Choroid plexus epithelial cell (primary cell): ENCODE results near the gene MGMT.

Experiments used
- DNase-seq: peaks from one replicate; pipeline ENCODE4 v3.0.0-alpha.2; 2010; ENCODE audit warnings: low read depth
- H3K4me3 ChIP-seq: 2 replicates; pipeline ENCODE4 v1.5.1; 2011; ENCODE audit warnings: low read depth, mild to moderate bottlenecking, control low read depth, low read length, moderate library complexity
- TF ChIP-seq, protein P1 (sequence below): conservative IDR thresholded peaks from 2 replicates; pipeline ENCODE4 v1.5.1; 2011; ENCODE audit warnings: low read depth, mild to moderate bottlenecking, control low read depth, inconsistent platforms, low read length, moderate library complexity

Gene MGMT

DNA sequence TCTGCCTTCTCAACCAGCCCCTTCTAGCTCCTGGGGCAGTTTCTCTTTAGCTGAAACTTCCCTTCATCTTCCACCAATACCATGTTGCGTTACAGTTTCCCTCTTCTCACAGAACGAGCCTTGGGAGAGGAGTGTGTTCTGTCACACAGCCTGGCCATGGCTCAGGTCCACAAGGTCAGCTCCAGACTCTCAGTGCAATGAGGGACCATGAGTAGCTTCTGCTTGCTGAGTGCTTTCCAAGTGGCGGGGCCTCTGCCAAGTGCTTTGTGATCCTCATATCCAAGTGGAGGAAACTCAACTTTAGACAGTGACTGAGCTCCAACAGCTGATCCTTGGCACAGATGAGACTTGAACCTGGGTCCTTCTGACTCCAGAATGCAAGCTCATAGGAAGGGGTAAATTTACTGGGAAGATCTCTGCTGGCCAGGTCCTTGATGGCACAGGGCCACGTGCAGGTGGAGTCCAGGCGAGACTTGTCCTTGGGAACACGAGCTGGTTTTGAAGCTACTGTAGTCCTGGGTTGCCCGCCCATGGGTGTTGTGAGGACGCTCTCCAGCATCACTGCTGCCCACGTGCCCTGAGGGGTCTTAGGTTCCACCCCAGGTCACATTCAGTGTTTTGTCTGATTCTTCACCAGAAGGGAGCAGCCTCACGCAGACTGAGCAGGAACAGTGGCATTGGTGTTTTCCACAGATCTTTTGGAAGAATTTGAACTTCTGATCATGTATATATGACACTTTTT lies 259.0 kb downstream of the MGMT start:
- TF ChIP-seq, protein P1, sequence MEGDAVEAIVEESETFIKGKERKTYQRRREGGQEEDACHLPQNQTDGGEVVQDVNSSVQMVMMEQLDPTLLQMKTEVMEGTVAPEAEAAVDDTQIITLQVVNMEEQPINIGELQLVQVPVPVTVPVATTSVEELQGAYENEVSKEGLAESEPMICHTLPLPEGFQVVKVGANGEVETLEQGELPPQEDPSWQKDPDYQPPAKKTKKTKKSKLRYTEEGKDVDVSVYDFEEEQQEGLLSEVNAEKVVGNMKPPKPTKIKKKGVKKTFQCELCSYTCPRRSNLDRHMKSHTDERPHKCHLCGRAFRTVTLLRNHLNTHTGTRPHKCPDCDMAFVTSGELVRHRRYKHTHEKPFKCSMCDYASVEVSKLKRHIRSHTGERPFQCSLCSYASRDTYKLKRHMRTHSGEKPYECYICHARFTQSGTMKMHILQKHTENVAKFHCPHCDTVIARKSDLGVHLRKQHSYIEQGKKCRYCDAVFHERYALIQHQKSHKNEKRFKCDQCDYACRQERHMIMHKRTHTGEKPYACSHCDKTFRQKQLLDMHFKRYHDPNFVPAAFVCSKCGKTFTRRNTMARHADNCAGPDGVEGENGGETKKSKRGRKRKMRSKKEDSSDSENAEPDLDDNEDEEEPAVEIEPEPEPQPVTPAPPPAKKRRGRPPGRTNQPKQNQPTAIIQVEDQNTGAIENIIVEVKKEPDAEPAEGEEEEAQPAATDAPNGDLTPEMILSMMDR: no peak
- no peak overlapping the region for H3K4me3 ChIP-seq
- no peak for DNase-seq

DNA sequence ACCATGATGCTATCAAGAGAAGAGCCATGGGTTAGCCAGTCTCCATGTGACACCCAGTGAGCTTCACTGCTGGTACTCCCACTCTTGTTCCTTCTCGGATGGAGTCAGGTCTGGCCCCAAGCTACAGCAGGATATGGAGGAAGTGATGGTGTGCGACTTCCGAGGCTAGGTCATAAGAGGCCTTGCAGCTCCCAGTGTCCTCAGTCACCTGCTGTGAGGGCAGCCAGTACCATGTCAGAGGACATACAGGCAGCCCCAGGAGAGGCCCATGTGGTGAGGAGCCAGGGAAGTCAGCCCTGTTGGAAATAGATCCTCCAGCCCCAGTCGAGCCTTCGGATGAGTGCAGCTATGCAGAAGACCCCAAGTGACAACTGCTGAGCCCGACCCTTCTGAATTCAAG lies 260.0 kb downstream of the MGMT start:
- DNase-seq: no peak
- H3K4me3 ChIP-seq: no peak overlapping the region
- TF ChIP-seq, protein P1: no peak

DNA sequence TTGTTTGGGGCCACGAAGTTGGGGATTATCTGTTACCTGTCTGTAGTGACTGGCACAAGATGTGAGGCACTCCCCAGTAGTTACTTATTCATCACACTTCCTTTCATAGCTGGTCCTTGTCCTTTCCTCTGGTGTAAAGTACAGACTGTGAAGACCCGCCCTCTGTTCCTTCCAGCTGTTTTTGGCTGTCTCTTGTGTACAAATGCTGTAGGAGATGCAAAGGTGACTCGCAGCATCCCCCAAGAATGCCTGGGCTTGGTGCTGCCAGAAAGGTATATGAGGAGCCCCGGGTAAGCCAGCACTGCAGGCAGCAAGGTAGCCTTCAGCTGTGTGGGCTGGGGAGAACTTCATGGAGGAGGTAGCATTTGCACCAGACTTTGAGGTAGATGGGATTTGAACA lies 260.5 kb downstream of the MGMT start:
- no peak for DNase-seq
- no peak overlapping the region for H3K4me3 ChIP-seq
- TF ChIP-seq, protein P1: no peak

- no peak overlapping the region for H3K4me3 ChIP-seq
- DNase-seq: no peak
- TF ChIP-seq, protein P1: no peak
Observed at GRCh38 chr10:129728246-129728820, 261.3 kb downstream of the MGMT start.

DNA sequence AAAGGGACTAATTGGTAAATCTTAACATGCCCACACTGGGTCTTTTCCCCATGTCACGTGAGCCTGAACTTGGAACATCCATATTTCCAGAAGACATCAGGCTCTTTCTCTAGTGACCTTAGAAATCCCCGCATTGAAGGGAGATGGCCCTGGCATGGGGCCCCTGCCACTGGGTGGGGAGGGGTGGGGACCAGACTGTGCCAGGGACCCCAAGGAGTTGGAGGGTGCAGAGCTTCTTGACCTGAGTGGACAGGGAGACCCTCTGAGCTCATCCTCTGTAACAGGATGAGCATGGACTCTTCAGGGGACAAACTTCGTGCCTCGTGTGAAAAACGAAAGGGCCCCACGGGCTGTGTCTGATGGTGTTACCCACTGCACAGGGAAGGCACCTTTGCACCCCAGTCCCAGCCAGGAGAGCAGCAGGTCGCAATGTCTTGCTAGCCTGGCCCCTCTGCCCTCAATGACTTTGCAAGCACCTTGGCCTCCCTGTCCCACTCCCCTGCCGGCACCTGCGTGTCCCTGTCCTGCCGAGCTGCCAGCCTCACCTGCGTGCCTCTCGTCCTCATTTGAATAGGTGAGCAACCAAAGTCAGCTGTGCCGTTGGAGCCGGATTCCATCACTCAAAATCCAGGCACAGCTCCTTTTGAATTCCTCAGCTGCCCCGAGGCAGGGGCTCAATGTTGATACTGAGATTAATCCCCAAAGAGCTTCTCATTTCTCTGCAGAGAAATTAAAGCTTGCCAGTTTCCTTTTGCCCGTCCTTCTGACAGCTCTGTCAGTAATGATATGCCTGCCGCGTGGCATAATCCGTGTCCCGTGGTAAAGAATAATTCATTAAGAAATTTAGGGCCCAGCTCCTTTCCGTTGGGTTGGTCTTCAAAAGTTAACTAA lies 262.1 kb downstream of the MGMT start:
- no peak overlapping the region for H3K4me3 ChIP-seq
- no peak for DNase-seq
- TF ChIP-seq, protein P1: no peak

DNA sequence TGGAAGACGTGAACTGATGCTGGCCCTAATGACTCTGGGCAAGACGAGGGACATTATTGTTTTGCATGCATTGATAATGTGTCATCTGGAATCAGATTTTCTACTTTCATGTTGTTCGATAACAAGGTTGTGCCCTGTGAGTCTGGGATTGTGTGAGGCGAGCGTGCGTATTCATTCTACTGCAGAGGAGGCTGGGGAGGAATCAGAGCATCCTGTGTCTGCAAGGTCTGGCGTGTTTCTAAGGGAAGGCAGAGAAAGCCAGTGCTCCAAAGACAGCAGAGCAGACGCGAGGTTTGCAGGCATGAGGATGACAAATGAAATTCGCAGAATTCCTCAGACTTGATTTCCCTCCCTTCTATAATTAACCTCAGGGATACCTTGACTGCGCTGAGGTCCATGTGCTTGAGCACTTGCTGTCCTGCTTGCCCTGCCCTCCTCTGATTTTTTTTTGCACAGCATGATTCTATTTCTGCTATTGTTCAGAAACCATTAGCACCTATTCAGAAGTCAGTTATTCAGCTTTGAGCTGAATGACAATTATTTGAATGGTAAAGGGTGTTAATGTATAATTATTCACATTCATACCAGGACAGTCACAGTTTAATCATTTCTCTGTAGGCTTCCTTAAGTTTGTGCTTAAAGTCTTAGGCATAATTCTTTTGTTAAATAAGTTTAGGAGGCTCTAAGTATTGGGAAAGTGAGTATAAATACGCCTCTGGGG lies 263.4 kb downstream of the MGMT start:
- TF ChIP-seq, protein P1: no peak
- DNase-seq: no peak
- H3K4me3 ChIP-seq: no peak overlapping the region
